ENCODE data around the gene COA8. TPM values are rescaled to one million over a fixed set of nuclear protein-coding genes. Genes with fewer than 3 reads are reported as not detected.

COA8 gene
- total and polyA plus RNA-seq, 2 of the 8 experiments (the other 6 are each of a cell fraction or from before 2014, with no cell fraction given) = 7.1 to 35.5 TPM

DNA sequence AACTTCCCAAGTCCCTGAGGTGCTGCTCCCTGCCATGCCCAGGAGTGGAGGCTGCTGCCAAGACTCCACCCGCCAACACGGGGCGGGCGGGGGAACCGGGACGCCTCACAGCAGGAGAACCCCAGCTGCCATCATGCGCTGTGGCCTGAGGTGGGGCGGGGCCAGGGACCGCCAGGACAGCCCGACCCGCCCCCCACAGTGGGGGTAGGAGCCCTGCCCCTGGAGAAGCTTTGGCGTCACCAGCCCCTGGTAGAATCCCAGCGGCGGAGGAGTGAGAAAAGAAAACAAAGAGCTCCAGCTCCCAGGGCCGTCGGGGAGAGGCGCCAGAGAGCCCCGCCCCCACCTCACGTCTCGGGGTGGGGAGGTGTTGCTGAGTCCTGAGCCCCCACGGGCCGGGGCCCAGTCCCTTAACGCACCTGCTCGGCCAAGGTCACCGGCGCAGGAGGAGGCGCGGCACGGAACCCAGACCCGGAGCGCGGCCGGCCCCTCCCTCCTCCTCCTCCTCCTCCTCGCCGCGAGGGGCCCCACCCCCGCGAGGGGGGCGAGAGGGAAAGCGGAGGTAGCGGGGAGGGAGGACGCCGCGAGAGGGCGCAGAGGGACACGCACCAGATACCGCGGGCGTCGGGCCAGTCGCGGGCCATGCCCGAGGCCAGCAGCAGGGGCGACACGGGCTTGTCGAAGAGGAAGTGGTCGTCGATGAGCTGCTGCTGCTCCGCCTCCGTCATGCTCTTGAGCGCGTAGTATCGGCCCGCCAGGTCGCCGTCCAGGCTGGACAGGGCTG is 41.9 kb upstream of the COA8 start (continued):
- peak; percentile 89 for TF ChIP-seq POLR2AphosphoS5 (IDR thresholded peaks at IDR 0.05; ENCODE audit: low read depth, low read length)
- TF ChIP-seq ASH2L (IDR thresholded peaks at IDR 0.05; ENCODE audit: low read length) = peak; percentile 85
- peak; percentile 34; the same call in 1 of the 2 replicates for TF ChIP-seq EGR1 (IDR thresholded peaks at IDR 0.05; ENCODE audit: borderline replicate concordance, low read depth, low read length)
- TF ChIP-seq POU5F1 (IDR thresholded peaks at IDR 0.05; ENCODE audit: low read depth, low read length) = no peak
- TF ChIP-seq, protein P1, sequence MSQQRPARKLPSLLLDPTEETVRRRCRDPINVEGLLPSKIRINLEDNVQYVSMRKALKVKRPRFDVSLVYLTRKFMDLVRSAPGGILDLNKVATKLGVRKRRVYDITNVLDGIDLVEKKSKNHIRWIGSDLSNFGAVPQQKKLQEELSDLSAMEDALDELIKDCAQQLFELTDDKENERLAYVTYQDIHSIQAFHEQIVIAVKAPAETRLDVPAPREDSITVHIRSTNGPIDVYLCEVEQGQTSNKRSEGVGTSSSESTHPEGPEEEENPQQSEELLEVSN (IDR thresholded peaks at IDR 0.05) = peak; percentile 52; the same call in 1 of the 2 replicates
- TF ChIP-seq TAF7 (optimal IDR thresholded peaks at IDR 0.05; ENCODE audit: borderline replicate concordance, low read depth, low read length) = peak; percentile 56
- TF ChIP-seq HDAC2 (IDR thresholded peaks at IDR 0.05; ENCODE audit: borderline replicate concordance in 1 of 2, low read depth in 2 of 2, low read length in 2 of 2) = no peak
- TF ChIP-seq TCF12 (IDR thresholded peaks at IDR 0.05; ENCODE audit: low read depth, low read length) = 0 out of 2 replicates have a peak, but pooled peaks have one; percentile 5
- TF ChIP-seq, protein P2, sequence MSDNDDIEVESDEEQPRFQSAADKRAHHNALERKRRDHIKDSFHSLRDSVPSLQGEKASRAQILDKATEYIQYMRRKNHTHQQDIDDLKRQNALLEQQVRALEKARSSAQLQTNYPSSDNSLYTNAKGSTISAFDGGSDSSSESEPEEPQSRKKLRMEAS (IDR thresholded peaks at IDR 0.05) = peak; percentile 64
- peak; percentile 50 for TF ChIP-seq CREB1 (IDR thresholded peaks at IDR 0.05)
- TF ChIP-seq, protein P3, sequence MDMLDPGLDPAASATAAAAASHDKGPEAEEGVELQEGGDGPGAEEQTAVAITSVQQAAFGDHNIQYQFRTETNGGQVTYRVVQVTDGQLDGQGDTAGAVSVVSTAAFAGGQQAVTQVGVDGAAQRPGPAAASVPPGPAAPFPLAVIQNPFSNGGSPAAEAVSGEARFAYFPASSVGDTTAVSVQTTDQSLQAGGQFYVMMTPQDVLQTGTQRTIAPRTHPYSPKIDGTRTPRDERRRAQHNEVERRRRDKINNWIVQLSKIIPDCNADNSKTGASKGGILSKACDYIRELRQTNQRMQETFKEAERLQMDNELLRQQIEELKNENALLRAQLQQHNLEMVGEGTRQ (IDR thresholded peaks at IDR 0.05; ENCODE audit: low read length) = no peak
- TF ChIP-seq BRCA1 (IDR thresholded peaks at IDR 0.05; ENCODE audit: low read depth, low read length) = no peak; the same call in 1 of the 2 replicates
- no peak for TF ChIP-seq SRF (IDR thresholded peaks at IDR 0.05; ENCODE audit: low read depth, low read length)
- 0 out of 2 replicates have a peak, but pooled peaks have one; percentile 40 for TF ChIP-seq TAF1 (IDR thresholded peaks at IDR 0.05; ENCODE audit: low read depth, low read length)
- TF ChIP-seq, protein P4, sequence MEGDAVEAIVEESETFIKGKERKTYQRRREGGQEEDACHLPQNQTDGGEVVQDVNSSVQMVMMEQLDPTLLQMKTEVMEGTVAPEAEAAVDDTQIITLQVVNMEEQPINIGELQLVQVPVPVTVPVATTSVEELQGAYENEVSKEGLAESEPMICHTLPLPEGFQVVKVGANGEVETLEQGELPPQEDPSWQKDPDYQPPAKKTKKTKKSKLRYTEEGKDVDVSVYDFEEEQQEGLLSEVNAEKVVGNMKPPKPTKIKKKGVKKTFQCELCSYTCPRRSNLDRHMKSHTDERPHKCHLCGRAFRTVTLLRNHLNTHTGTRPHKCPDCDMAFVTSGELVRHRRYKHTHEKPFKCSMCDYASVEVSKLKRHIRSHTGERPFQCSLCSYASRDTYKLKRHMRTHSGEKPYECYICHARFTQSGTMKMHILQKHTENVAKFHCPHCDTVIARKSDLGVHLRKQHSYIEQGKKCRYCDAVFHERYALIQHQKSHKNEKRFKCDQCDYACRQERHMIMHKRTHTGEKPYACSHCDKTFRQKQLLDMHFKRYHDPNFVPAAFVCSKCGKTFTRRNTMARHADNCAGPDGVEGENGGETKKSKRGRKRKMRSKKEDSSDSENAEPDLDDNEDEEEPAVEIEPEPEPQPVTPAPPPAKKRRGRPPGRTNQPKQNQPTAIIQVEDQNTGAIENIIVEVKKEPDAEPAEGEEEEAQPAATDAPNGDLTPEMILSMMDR (IDR thresholded peaks at IDR 0.05; ENCODE audit: control extremely low read depth in 1 of 3, insufficient read depth in 1 of 3, low read depth in 1 of 3, low read length in 3 of 3) = peak in 2 of 3 experiments; percentile 61 to 66; a peak in 3 of 4 replicates
- no peak for TF ChIP-seq KDM4A (IDR thresholded peaks at IDR 0.05; ENCODE audit: low read depth, low read length, severe bottlenecking)
- TF ChIP-seq GTF2F1 (IDR thresholded peaks at IDR 0.05; ENCODE audit: borderline replicate concordance, low read depth, low read length) = no peak

Measured in H1 (cell line).